ENCODE measurements around the gene VEZT.

The VEZT gene

GRCh38 chr12:95173392-95174251 is 44.0 kb upstream of the VEZT start:
- H2BK120ac ChIP-seq (ENCODE audit: insufficient read depth, low read length, poor library complexity) = no peak overlapping the region
- H3K23ac ChIP-seq (ENCODE audit: low read length) = no peak overlapping the region
- peaks cover 4% of the 10 kb centered on the region for H3K79me1 ChIP-seq (ENCODE audit: low read length)

GRCh38 chr12:95177201-95177768 is 40.3 kb upstream of the VEZT start:
- Histone ChIP-seq H3K4me3 (ENCODE audit: low read depth, low read length) (no peak overlapping the region), H3K79me2 (ENCODE audit: control insufficient read depth, insufficient read depth, low read length, poor library complexity) (no peaks in the 10 kb centered on the region), H3K79me1 (ENCODE audit: low read length) (peaks cover 12% of the 10 kb centered on the region), H2BK120ac (ENCODE audit: insufficient read depth, low read length, poor library complexity) (no peak overlapping the region), H3K4me2 (ENCODE audit: low read length) (no peak overlapping the region), H3K9me3 (ENCODE audit: insufficient read depth, low read depth, low read length) (no peaks in the 10 kb centered on the region), H4K8ac (ENCODE audit: low read depth, low read length) (no peak overlapping the region), H3K23ac (ENCODE audit: low read length) (no peak overlapping the region), H2BK5ac (ENCODE audit: low read depth, low read length, poor library complexity) (peak overlapping the region; percentile 27), H3K27me3 (ENCODE audit: insufficient read depth, low read length) (no peaks in the 10 kb centered on the region), H3K27ac (ENCODE audit: low read depth, low read length) (peak overlapping the region; percentile 64), H3K36me3 (ENCODE audit: control insufficient read depth in 1 of 2, insufficient read depth in 2 of 2, low read length in 2 of 2) (no peaks in the 10 kb centered on the region), H3K9ac (ENCODE audit: low read length) (no peak overlapping the region), H2BK12ac (ENCODE audit: low read length) (no peak overlapping the region), H2AK5ac (ENCODE audit: low read length) (no peak overlapping the region), H3K18ac (ENCODE audit: low read length) (no peak overlapping the region), H3K14ac (ENCODE audit: low read length) (no peak overlapping the region), H4K91ac (ENCODE audit: low read depth, low read length) (peak overlapping the region; percentile 55), H4K12ac (ENCODE audit: low read depth, low read length) (no peak overlapping the region), H3K4ac (ENCODE audit: low read depth, low read length) (no peak overlapping the region), H2AFZ (ENCODE audit: insufficient read depth, low read length, poor library complexity) (no peak overlapping the region), H3K4me1 (ENCODE audit: control insufficient read depth in 1 of 2, insufficient read depth in 2 of 2, low read length in 2 of 2) (peaks cover 3 to 16% of the 10 kb centered on the region in 2 experiments)
- DNase-seq = no peak
- WGBS (ENCODE audit: extremely low coverage, insufficient coverage, insufficient read length) = no CpG with 5 or more reads among the region's 2 CpGs

More at GRCh38 chr12:95173392-95174251, 44.0 kb upstream of the VEZT start:
- H3K4ac ChIP-seq (ENCODE audit: low read depth, low read length) = no peak overlapping the region
- no peaks in the 10 kb centered on the region for H3K9me3 ChIP-seq (ENCODE audit: insufficient read depth, low read depth, low read length)
- no peak overlapping the region for H4K8ac ChIP-seq (ENCODE audit: low read depth, low read length)
- no peak overlapping the region for H3K9ac ChIP-seq (ENCODE audit: low read length)
- no peak for DNase-seq
- no peak overlapping the region for H2AK5ac ChIP-seq (ENCODE audit: low read length)
- H3K27ac ChIP-seq (ENCODE audit: low read depth, low read length) = no peak overlapping the region
- H4K91ac ChIP-seq (ENCODE audit: low read depth, low read length) = no peak overlapping the region
- H3K4me1 ChIP-seq (ENCODE audit: control insufficient read depth in 1 of 2, insufficient read depth in 2 of 2, low read length in 2 of 2) = peaks cover 0 to 10% of the 10 kb centered on the region in 2 experiments
- H2BK5ac ChIP-seq (ENCODE audit: low read depth, low read length, poor library complexity) = no peak overlapping the region
- H3K79me2 ChIP-seq (ENCODE audit: control insufficient read depth, insufficient read depth, low read length, poor library complexity) = no peaks in the 10 kb centered on the region
- H2AFZ ChIP-seq (ENCODE audit: insufficient read depth, low read length, poor library complexity) = no peak overlapping the region
- no peaks in the 10 kb centered on the region for H3K27me3 ChIP-seq (ENCODE audit: insufficient read depth, low read length)
- no peak overlapping the region for H3K18ac ChIP-seq (ENCODE audit: low read length)
- WGBS (ENCODE audit: extremely low coverage, insufficient coverage, insufficient read length) = no CpG with 5 or more reads among the region's 8 CpGs
- no peak overlapping the region for H3K4me2 ChIP-seq (ENCODE audit: low read length)
- no peak overlapping the region for H4K12ac ChIP-seq (ENCODE audit: low read depth, low read length)
- no peak overlapping the region for H3K14ac ChIP-seq (ENCODE audit: low read length)
- H2BK12ac ChIP-seq (ENCODE audit: low read length) = no peak overlapping the region
- H3K36me3 ChIP-seq (ENCODE audit: control insufficient read depth in 1 of 2, insufficient read depth in 2 of 2, low read length in 2 of 2) = peaks cover 4 to 8% of the 10 kb centered on the region in 2 experiments
- H3K4me3 ChIP-seq (ENCODE audit: low read depth, low read length) = no peak overlapping the region

GRCh38 chr12:95178136-95178535 is 39.5 kb upstream of the VEZT start:
- Histone ChIP-seq H2AFZ (ENCODE audit: insufficient read depth, low read length, poor library complexity) (no peak overlapping the region), H3K9ac (ENCODE audit: low read length) (no peak overlapping the region), H3K18ac (ENCODE audit: low read length) (no peak overlapping the region), H3K79me1 (ENCODE audit: low read length) (peaks cover 14% of the 10 kb centered on the region), H3K4me1 (ENCODE audit: control insufficient read depth in 1 of 2, insufficient read depth in 2 of 2, low read length in 2 of 2) (peaks cover 9 to 22% of the 10 kb centered on the region in 2 experiments), H3K79me2 (ENCODE audit: control insufficient read depth, insufficient read depth, low read length, poor library complexity) (peaks cover under 1% of the 10 kb centered on the region), H3K9me3 (ENCODE audit: insufficient read depth, low read depth, low read length) (no peaks in the 10 kb centered on the region), H3K27me3 (ENCODE audit: insufficient read depth, low read length) (no peaks in the 10 kb centered on the region), H4K12ac (ENCODE audit: low read depth, low read length) (no peak overlapping the region), H3K36me3 (ENCODE audit: control insufficient read depth in 1 of 2, insufficient read depth in 2 of 2, low read length in 2 of 2) (peaks cover 1 to 3% of the 10 kb centered on the region in 2 experiments), H3K23ac (ENCODE audit: low read length) (no peak overlapping the region), H2BK5ac (ENCODE audit: low read depth, low read length, poor library complexity) (no peak overlapping the region), H2BK12ac (ENCODE audit: low read length) (no peak overlapping the region), H3K4me3 (ENCODE audit: low read depth, low read length) (no peak overlapping the region), H4K91ac (ENCODE audit: low read depth, low read length) (peak overlapping the region; percentile 14), H3K4ac (ENCODE audit: low read depth, low read length) (no peak overlapping the region), H2AK5ac (ENCODE audit: low read length) (no peak overlapping the region), H3K4me2 (ENCODE audit: low read length) (peak overlapping the region; percentile 5), H4K8ac (ENCODE audit: low read depth, low read length) (no peak overlapping the region), H3K27ac (ENCODE audit: low read depth, low read length) (peak overlapping the region; percentile 58), H3K14ac (ENCODE audit: low read length) (no peak overlapping the region), H2BK120ac (ENCODE audit: insufficient read depth, low read length, poor library complexity) (no peak overlapping the region)
- DNase-seq = peak; percentile 86 to 97
- WGBS (ENCODE audit: extremely low coverage, insufficient coverage, insufficient read length) = no CpG with 5 or more reads among the region's 4 CpGs

- Histone ChIP-seq H3K27me3 (ENCODE audit: insufficient read depth, low read length) (no peaks in the 10 kb centered on the region), H2BK12ac (ENCODE audit: low read length) (peak overlapping the region; percentile 42), H2BK5ac (ENCODE audit: low read depth, low read length, poor library complexity) (peak overlapping the region; percentile 74), H3K79me1 (ENCODE audit: low read length) (peaks cover 15% of the 10 kb centered on the region), H3K9me3 (ENCODE audit: insufficient read depth, low read depth, low read length) (no peaks in the 10 kb centered on the region), H3K4me3 (ENCODE audit: low read depth, low read length) (no peak overlapping the region), H4K8ac (ENCODE audit: low read depth, low read length) (peak overlapping the region; percentile 33), H4K91ac (ENCODE audit: low read depth, low read length) (peak overlapping the region; percentile 75), H3K9ac (ENCODE audit: low read length) (no peak overlapping the region), H2AFZ (ENCODE audit: insufficient read depth, low read length, poor library complexity) (no peak overlapping the region), H3K4me2 (ENCODE audit: low read length) (no peak overlapping the region), H3K18ac (ENCODE audit: low read length) (peak overlapping the region; percentile 41), H4K12ac (ENCODE audit: low read depth, low read length) (peak overlapping the region; percentile 14), H3K4ac (ENCODE audit: low read depth, low read length) (no peak overlapping the region), H3K79me2 (ENCODE audit: control insufficient read depth, insufficient read depth, low read length, poor library complexity) (peaks cover 2% of the 10 kb centered on the region), H3K23ac (ENCODE audit: low read length) (no peak overlapping the region), H3K4me1 (ENCODE audit: control insufficient read depth in 1 of 2, insufficient read depth in 2 of 2, low read length in 2 of 2) (peaks cover 11 to 21% of the 10 kb centered on the region in 2 experiments), H3K14ac (ENCODE audit: low read length) (peak overlapping the region; percentile 24), H3K27ac (ENCODE audit: low read depth, low read length) (peak overlapping the region; percentile 74), H3K36me3 (ENCODE audit: control insufficient read depth in 1 of 2, insufficient read depth in 2 of 2, low read length in 2 of 2) (peaks cover 4 to 8% of the 10 kb centered on the region in 2 experiments), H2AK5ac (ENCODE audit: low read length) (peak overlapping the region; percentile 7), H2BK120ac (ENCODE audit: insufficient read depth, low read length, poor library complexity) (peak overlapping the region; percentile 35)
- no CpG with 5 or more reads among the region's 5 CpGs for WGBS (ENCODE audit: extremely low coverage, insufficient coverage, insufficient read length)
- DNase-seq = peak; percentile 75 to 90
Measured at GRCh38 chr12:95179011-95179410, 38.6 kb upstream of the VEZT start.
